ENCODE measurements around the gene SMAP1.

The SMAP1 gene

DNA sequence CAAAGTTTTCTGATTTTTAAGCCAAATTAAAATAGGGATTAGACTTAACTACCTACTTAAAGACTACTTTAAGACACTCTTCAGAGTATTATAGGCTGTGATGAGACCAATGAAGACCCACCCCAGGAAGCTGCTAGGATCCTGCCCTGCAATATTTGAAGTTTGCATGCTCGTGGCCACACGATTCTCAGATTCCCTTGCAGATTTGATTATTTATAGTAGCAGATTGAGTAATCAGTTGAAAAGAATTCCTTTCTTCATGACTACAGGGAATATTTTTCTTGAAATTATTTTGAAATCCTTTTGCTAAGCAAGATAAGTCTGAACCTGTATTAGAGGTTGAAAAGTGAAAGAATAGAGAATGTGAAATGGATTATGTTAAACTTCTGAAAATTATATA is 166.8 kb downstream of the SMAP1 start:
- TF ChIP-seq, protein P1, sequence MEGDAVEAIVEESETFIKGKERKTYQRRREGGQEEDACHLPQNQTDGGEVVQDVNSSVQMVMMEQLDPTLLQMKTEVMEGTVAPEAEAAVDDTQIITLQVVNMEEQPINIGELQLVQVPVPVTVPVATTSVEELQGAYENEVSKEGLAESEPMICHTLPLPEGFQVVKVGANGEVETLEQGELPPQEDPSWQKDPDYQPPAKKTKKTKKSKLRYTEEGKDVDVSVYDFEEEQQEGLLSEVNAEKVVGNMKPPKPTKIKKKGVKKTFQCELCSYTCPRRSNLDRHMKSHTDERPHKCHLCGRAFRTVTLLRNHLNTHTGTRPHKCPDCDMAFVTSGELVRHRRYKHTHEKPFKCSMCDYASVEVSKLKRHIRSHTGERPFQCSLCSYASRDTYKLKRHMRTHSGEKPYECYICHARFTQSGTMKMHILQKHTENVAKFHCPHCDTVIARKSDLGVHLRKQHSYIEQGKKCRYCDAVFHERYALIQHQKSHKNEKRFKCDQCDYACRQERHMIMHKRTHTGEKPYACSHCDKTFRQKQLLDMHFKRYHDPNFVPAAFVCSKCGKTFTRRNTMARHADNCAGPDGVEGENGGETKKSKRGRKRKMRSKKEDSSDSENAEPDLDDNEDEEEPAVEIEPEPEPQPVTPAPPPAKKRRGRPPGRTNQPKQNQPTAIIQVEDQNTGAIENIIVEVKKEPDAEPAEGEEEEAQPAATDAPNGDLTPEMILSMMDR (IDR thresholded peaks at IDR 0.05; ENCODE audit: insufficient read depth, low read length, missing control alignments): no peak
- peak; percentile 10 for DNase-seq (ENCODE audit: low read depth, low spot score)
- ChIA-PET CTCF (no interaction called here), POLR2A (no interaction called here)
- H3K4me3 ChIP-seq (ENCODE audit: low read depth, low read length): no peak overlapping the region

DNA sequence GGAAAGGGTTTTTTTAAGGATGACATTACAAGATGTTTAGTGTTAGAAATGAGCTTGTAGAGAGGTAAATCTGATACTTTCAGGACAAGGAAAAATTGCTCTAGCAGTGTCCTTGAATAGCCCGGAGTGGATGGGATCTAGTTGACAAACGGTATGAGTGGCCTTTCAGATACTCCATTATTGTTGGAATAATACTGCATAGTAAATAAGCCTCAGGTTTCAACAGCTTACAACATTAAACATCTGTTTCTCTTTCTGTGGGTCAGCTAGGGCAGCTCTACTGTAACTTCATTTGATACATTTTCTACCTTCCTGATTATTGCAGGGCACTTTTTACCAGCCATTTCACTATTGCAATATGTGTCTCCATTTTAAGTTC is 171.2 kb downstream of the SMAP1 start:
- ChIA-PET POLR2A (no interaction called here), CTCF (interaction anchor here (1.3 to 2.2 kb wide), 2 partner anchors 47 to 152 kb away, joined by 3 to 4 read pairs; no protein-coding TSS in a partner anchor)
- TF ChIP-seq, protein P1 (IDR thresholded peaks at IDR 0.05; ENCODE audit: insufficient read depth, low read length, missing control alignments): no peak
- no peak for DNase-seq (ENCODE audit: low read depth, low spot score)
- no peak overlapping the region for H3K4me3 ChIP-seq (ENCODE audit: low read depth, low read length)

- ChIA-PET POLR2A (no interaction called here), CTCF (interaction anchor here (1.3 to 2.2 kb wide), 2 partner anchors 46 to 153 kb away, joined by 3 to 4 read pairs; no protein-coding TSS in a partner anchor)
- no peak overlapping the region for H3K4me3 ChIP-seq (ENCODE audit: low read depth, low read length)
- DNase-seq (ENCODE audit: low read depth, low spot score): no peak
- TF ChIP-seq, protein P1 (IDR thresholded peaks at IDR 0.05; ENCODE audit: insufficient read depth, low read length, missing control alignments): no peak
These were observed 171.9 kb downstream of the SMAP1 start for GRCh38 chr6:70839286-70840266.

DNA sequence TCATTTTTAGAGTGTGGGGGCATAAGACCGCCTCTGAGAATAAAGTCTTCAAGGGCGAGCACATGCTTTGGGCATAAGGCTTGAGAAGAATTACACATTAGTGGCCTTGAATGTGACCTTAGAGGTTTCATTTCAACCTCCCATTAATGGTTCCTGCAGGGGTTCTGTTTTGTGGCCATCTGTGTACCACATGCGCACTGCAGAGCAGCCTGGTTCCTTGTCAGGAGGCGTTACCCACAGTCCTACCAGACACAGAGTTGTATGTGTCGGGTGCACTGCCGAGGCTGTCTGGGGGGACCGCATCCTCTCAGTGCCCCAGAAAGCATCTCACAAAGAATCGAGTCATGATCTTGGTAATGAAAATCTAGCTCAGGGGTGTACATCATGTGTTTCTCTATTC is 173.4 kb downstream of the SMAP1 start:
- TF ChIP-seq, protein P1 (IDR thresholded peaks at IDR 0.05; ENCODE audit: insufficient read depth, low read length, missing control alignments): no peak
- ChIA-PET CTCF (interaction anchor here (2.2 kb wide), 1 partner anchor 154 kb away, joined by 4 read pairs; no protein-coding TSS in a partner anchor), POLR2A (no interaction called here)
- no peak overlapping the region for H3K4me3 ChIP-seq (ENCODE audit: low read depth, low read length)
- no peak for DNase-seq (ENCODE audit: low read depth, low spot score)

DNA sequence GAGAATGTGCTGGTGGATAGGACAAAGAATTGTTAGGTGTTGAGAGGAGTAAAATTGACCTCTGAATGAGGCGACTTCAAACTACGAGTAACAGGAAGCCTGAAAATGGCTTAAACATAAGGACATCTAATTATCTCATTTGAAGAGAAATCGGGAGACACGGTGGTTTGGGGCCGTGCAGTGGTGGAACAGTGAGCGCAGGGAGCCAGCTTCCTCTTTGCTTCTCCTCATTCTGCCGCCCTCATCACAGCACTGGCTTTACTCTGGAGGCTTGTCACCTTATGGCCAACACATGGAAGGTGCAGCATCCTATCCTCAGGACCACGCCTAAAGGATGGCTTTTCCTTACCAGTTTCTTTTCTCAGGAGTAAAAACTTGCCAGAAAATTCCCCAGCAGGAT is 174.9 kb downstream of the SMAP1 start:
- CTCF ChIA-PET: interaction anchor here (1.2 kb wide), 1 partner anchor 42 kb away, joined by 3 read pairs; no protein-coding TSS in a partner anchor
- no peak for DNase-seq (ENCODE audit: low read depth, low spot score)
- POLR2A ChIA-PET: no interaction called here
- TF ChIP-seq, protein P1 (IDR thresholded peaks at IDR 0.05; ENCODE audit: insufficient read depth, low read length, missing control alignments): no peak
- H3K4me3 ChIP-seq (ENCODE audit: low read depth, low read length): no peak overlapping the region

GRCh38 chr6:70843328-70843918 is 175.7 kb downstream of the SMAP1 start:
- no peak overlapping the region for H3K4me3 ChIP-seq (ENCODE audit: low read depth, low read length)
- ChIA-PET CTCF (interaction anchor here (1.2 kb wide), 1 partner anchor 41 kb away, joined by 3 read pairs; no protein-coding TSS in a partner anchor), POLR2A (no interaction called here)
- TF ChIP-seq, protein P1 (IDR thresholded peaks at IDR 0.05; ENCODE audit: insufficient read depth, low read length, missing control alignments): no peak
- no peak for DNase-seq (ENCODE audit: low read depth, low spot score)

All from AG04449 (cell line).